HG03442 (cell line): ENCODE data around the gene TUBGCP5.
"Not testable (repeated sequence)": the region's sequence is repeated elsewhere in the genome, so short reads cannot be mapped to it uniquely, and the experiment has no call there.

ENCODE experiments used
- ATAC-seq: cut with Tn5 transposase; IDR thresholded peaks from one replicate; pipeline ENCODE4 v1.9.1; 2021; ENCODE audit warnings: mild to moderate bottlenecking, moderate library complexity; ENCODE audit not compliant: unreplicated experiment

Gene TUBGCP5

DNA sequence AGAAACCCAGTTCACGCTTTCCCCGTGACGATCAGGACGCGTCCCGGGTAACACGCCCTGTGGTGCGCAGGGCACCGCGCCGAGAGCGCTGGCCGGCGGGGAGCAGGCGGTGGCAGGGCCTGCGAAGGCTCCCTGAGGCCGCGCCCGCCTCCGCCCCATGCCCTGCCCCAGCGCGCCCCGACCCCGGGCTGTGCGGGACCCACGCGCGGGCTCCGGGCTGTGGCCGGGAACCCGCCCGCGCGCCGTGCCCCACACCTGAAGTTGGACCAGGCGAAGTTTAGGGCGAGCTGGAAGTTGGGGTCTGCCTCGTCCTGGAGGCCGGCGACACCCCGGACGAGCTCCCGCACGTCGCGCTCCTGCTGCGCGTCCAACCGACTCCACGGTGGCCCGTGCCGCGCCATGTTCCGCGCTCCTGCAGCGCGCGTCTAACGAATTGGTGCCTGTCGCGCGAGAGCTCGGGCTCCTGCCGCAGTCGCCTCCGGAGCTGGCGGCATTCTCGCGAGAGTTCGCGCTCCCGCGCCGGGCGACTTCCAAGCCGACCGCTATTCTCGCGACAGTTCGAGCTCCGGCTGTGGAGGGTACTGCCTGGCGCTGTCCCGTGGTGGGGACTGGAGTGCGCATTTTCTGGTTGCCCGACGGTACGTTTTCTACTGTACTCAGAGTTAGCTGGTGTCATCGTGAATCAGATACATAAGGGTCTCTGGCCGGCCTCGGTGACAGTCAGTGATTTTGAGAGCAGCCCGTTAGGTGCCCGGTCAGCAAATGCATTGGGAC, at the start of gene TUBGCP5:
Gene TUBGCP5, minus strand, starts transcription at position 427 of the 774 bp plus-strand sequence. Its CDS starts 26 bp downstream, at position 401.
- ATAC-seq = peak; percentile 90

DNA sequence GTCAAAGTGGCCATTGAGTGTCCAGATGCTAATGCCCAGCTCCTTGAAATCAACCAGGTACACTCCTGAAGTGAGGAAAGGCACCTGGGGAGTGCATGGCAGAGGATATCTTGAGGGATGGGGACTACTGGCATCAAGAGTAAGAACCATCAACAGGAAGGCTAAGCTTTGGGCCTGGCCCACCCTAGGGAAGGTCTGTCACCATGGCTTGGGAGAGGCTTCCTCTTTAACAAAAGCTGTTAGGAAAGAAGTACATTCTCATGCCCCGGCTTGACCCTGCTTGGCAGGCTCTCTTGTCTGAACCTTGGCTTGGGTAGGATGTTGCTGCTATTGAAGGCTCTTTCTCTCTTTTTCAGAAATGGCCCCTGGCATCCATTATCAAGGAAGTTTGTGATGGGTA, 43.7 kb upstream of the TUBGCP5 start:
- no peak for ATAC-seq

DNA sequence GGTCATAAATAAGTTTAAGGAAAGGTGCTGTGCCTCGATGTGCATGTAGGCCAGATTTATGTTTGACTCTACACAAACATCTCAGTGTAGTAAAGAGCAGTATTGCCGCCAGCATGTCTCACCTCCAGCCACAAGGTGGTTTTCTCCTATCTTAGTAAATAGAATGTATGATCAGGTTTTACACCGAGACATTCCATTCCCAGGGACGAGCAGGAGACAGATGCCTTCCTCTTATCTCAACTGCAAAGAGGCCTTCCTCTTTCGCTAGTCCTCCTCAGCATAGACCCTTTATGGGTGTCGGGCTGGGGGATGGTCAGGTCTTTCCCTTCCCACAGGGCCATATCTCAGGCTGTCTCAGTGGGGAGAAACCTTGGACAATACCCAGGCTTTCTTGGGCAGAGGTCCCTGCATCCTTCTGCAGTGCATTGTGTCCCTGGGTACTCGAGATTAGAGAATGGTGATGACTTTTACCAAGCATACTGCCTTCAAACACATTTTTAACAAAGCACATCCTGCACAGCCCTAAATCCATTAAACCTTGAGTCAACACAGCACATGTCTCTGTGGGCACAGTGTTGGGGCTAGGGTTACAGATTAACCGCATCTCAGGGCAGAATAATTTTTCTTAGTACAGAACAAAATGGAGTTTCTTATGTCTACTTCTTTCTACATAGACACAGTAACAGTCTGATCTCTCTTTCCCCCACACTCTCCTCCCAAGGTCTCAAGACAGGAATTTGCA, 42.8 kb upstream of the TUBGCP5 start:
- ATAC-seq = not testable (repeated sequence)

DNA sequence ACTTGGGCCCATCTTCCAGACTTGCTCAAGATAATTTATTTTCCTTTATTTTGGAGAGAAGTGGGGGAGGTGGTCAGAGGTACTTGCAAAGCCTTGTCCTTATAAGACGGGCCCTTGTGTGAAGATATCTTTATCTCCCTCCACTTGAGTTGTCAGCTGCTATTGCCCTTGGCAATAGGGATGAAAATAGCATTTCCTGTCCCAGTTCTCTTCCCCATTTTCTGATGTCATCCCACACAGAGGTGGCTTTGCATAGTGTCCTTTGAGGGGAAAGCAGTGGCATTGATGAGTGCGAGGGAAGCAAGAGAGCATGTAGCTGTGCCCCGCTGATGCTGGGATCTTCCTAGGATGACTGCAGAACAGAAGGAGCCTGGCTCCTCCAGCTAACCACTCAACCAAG, 41.9 kb upstream of the TUBGCP5 start:
- ATAC-seq = no peak

DNA sequence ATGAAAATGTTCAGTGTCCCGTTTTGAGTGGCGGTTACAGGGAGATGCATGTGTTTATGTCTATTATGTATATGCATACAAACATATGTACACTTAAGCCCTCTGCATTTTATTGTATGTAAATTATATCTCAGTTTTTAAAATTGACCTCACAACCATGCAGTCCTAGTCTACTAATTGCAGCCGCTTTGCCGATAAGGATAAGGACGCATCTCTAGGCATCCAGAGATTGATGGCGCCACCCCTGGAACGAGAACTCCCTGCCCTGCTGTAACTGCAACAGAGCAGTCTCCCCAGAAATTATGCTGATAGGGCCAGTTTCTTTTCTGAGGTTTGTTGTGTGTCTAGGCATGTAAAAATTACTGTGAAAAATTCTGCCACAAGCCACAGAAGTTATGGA, 40.4 kb upstream of the TUBGCP5 start:
- no peak for ATAC-seq

DNA sequence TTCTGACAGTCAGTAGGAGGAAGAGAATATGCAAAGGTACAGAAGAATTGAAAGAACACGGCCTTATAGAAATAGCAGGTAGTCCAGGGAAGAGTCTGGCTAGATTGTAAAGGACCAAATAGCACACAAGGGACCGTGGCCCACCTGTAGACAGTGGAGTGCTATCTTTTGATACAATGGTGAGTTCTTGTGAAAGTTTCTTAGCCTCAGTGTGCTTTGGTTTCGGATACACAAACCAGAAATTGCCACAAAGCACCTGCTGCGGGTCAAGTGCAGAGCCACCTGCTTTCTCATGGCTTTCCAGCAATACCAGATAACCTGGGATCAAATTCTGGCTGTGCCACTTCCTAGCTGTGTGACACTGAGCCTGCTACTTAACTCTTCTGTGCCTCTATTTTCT, 36.6 kb upstream of the TUBGCP5 start:
- ATAC-seq = no peak

DNA sequence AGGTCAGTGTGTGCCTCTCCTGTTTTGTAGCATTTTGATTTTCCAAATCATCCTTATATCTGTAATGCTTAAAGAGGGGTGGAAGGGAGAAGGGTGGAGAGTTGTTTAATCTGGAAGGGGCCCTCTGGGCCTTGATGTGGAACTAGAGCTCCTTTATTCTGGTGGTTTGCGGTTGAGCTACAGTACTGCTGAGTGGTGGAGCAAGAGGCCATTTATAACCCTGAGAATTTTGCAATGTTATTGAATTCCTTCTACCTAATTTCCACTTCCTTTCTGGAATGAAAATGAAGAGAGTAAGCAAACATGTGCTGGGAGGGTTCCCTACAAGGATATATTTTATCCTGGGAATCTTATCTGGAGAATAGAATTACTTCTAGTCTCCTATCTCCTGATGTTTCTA, 35.3 kb upstream of the TUBGCP5 start:
- no peak for ATAC-seq

DNA sequence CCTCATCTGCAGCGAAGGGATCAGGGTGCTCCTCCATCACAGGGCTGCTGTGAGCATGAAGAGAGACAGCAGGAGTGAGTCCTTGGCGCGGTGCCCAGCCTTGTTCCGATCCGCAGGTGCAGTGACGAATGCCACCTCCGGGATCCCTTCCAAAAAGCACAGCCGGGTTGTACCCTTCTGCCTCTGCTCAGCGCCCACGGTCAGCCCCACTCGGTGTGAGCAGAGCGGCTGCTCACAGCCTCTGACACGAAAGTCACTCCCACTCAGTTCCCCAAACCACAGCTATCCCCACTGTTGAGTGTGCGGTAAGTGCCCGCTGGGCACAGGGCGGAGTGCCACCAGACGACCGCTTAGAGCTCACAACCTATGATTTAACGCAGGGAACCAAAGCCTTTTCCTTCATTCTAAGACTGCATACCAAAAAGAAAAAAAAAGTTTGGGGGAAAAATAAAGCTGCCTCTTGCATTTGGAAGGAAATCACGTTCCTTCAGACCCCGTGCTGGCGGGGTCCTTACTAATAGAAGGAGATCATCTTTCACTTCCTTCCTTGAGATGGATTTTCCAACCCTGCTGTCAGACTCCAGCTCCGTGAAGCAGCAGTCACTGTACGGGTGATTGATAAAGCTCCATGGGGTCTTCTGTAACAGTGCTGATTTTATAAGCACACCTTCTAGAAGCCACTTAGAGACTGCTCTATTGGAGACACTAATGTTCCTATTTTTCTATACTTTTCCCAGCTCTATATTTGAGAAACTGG, 34.7 kb upstream of the TUBGCP5 start:
- no peak for ATAC-seq

DNA sequence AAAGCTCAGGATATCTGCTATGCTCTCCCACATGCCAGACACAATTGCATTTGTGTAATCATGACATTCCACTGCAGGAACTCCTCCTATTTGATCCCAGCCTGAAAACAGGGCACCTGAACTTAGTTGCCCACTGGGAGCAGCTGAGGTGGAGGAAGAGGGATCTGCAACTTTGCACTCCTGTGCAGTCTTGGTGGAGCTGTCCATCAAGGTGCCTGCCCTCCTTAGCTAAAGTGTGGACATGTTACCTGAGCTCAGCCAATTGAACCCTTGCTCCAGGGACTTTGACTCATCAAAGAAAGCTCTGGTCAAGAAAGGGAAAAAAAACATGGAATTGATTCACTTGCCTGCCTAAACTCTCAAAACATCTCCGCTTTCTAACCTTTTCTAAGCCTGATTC, 33.3 kb upstream of the TUBGCP5 start:
- no peak for ATAC-seq

DNA sequence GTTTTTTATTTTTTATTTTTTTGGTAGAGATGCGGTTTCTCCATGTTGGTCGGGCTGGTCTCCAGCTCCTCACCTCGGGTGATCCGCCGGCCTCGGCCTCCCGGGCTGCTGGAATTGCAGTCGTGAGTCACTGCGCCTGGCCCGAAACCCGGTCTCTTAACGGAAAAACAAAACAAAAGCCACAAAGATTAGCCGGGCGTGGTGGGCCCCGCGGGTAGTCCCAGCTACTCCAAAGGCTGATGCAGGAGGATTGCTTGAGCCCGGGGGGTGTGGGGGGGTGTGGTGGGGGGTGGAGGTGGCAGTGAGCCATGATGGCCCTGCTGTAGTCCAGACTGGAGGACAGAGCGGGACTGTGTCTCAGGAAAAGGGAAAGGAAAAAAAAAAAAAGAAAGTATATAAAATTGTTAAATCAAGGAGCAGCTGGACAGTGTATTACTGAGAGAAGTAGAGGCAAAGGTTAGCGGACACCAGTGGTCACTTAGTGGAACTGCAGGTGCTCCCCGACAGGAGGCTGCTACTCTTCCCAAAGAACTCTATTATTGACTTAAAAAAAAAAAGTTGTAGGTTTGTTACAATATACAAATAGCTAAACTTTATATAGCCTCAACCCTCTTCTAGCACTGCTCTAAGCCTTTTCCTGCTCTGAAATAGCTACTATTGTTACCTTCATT, 30.3 kb upstream of the TUBGCP5 start:
- no peak for ATAC-seq

DNA sequence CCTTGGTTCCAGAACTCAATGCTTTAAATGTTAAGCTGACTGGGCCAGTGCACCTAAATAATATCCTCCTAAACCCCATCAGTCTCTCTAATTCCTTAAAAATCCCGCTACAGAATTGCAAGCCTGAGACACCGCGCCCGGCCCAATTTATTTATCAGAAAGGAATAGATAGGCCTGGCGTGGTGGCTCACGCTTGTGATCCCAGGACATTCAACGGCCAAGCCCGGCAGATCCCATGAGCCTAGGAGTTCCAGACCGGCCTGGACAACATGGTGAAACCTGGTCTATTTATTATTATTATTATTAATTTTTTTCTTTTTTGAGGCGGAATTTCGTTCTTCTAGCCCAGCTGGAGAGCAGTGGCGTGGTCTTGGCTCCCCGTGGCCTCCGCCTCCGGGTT, 28.0 kb upstream of the TUBGCP5 start:
- no peak for ATAC-seq

DNA sequence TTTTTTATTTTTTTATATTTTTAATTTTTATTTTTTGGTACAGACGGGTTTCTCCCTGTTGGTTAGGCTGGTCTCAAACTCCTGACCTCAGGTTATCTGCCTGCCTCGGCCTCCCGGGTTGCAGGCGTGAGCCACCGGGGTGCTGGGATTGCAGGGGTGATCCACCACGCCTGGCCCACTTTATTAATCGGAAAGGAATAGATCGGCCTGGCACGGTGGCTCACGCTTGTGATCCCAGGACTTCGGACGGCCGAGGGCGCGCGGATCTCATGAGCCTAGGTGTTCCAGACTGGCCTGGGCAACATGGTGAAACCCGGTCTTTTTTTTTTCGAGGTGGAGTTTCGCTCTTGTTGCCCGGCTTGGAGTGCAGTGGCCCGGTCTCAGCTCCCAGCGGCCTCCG, 26.5 kb upstream of the TUBGCP5 start:
- no peak for ATAC-seq

DNA sequence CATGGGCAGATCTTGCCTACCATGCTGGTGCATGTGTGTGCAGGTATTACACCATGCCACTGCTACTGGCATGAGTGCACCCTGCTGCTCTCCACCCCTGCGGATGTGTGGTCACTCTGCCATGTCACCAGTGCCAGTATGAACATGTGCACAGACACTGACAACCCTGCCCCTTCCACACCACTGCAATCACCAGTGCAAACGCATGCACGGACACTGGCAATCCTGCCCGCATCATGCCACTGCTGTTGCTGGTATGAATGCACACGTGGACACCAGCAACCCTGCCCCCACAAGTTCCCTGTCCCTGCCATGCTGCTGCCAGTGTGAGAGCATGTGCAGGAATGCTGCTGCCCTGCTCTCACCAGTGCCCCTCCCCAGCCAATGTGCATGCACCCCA, 24.8 kb upstream of the TUBGCP5 start:
- ATAC-seq = no peak

DNA sequence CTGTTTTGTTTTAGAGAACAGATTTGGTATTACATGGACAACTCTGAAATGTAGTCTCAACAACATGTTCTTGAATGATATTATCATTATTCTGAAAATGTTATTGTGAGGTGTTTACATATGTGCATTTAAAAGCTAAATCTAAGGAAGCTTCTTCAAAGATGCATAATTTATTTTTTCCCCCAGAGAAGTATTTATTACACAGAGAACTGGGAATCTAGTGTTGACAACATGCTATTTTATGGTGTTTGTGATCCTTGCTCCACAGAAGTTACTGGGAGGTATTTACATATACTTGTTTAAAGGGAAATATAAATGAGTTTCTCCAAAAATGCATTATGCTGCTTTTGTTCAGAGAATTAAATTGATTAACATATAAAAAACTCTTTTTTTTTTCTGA, 18.3 kb upstream of the TUBGCP5 start:
- ATAC-seq = no peak

DNA sequence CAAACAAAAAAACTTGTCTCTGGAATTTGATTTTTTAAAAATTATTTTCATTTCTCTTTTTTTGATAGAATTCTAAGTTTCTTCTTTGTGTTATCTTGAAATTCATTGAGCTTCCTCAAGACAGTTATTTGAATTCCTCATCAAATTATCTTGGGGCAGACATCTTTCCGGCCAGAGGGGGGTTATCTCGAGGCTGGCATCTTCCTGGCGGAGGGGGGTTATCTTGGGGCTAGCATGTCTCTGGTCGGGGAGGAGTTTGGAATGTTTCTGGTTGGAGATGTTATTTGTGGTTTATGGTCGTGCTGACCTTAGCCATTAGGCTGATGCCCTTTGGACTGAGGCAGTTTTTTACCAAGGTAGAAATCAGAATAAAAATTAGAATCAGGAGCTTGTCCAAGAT, 15.9 kb upstream of the TUBGCP5 start:
- ATAC-seq = no peak

DNA sequence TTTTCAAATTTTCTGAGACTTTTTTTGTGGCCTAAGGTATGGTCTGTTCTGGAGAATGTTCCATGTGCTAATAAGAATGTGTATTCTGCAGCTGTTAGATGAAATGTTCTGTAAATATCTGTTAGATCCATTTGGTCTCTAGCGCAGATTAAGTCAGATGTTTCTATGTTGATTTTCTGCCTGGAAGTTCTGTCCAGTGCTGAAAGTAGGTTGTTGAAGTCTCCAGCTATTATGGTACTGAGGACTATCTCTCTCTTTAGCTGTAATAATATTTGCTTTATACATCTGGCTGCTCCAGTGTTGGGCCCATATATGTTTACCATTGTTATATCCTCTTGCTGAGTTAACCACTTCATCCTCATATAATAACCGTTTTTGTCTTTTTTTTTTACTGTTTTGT, 13.2 kb upstream of the TUBGCP5 start:
- ATAC-seq = no peak

DNA sequence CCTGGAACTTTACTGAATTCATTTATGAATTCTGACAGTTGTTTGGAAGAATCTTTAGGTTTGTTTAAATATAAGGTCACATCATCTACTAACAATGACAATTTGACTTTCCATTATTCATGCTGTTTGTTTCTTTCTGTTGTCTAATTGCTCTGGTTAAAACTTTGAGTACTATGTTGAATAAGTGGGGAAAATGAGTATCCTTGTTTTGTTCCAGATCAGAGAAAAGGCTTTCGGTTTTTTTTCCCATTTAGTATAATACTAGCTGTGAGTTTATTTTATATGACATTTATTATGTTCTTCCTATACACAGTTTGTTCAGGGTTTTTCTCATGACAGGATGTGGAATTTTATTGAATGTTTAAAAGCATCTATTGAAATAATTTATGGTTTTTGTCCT, 11.3 kb upstream of the TUBGCP5 start:
- ATAC-seq = no peak

DNA sequence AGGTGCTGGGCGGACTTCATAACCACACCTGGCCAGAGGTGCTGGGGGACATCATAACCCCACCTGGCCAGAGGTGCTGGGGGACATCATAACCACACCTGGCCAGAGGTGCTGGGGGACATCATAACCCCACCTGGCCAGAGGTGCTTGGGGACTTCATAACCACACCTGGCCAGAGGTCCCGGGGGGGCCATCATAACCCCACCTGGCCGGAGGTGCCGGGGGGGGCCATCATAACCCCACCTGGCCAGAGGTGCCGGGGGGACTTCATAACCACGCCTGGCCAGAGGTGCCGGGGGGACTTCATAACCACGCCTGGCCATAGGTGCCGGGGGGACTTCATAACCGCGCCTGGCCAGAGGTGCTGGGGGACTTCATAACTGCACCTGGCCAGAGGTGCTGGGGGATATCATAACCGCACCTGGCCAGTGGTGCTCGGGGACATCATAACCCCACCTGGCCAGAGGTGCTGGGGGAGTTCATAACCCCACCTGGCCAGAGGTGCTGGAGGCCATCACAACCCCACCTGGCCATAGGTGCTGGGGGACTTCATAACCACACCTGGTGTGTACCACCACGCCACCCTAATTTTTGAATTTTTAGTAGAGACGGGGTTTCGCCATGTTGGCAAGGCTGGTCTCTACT, 10.7 kb upstream of the TUBGCP5 start:
- ATAC-seq = no peak

DNA sequence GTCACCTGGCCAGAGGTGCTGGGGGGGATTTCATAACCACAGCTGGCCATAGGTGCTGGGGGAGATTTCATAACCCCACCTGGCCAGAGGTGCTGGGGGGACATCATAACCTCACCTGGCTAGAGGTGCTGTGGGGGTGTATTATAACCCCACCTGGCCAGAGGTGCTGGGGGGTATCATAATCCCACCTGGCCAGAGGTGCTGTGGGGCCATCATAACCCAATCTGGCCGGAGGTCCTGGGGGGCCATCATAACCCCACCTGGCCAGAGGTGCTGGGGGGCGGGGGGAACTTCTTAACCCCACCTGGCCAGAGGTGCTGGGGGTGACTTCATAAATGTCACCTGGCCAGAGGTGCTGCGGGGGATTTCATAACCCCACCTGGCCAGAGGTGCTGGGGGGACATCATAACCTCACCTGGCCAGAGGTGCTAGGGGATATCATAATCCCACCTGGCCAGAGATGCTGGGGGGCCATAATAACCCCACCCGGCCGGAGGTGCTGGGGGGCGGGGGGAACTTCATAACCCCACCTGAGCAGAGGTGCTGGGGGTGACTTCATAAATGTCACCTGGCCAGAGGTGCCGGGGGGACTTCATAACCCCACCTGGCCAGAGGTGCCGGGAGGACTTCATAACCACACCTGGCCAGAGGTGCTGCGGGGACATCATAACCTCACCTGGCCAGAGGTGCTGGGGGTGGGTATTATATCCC, 9.4 kb upstream of the TUBGCP5 start:
- not testable (repeated sequence) for ATAC-seq

DNA sequence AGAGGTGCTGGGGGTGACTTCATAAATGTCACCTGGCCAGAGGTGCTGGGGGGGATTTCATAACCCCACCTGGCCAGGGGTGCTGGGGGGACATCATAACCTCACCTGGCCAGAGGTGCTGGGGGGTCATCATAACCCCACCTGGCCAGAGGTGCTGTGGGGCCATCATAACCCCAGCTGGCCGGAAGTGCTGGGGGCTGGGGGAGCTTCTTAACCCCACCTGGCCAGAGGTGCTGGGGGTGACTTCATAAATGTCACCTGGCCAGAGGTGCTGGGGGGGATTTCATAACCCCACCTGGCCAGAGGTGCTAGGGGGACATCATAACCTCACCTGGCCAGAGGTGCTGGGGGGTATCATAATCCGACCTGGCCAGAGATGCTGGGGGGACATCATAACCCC, 4.6 kb upstream of the TUBGCP5 start:
- ATAC-seq = not testable (repeated sequence)
